Renal pelvis (tissue), 12 donors: ENCODE data around the gene SPON1. TPM values are rescaled to one million over a fixed set of nuclear protein-coding genes. Genes with fewer than 3 reads are reported as not detected.
"Not testable (repeated sequence)": the region's sequence is repeated elsewhere in the genome, so short reads cannot be mapped to it uniquely, and the experiment has no call there.

ENCODE experiments used
- DNase-seq: peaks from one replicate; pipeline ENCODE4 v3.0.0-alpha.2; 2013
- long read RNA-seq, 16 experiments: transcript quantifications; one replicate each; lab custom pipeline, GENCODE V29; 2026
- polyA plus RNA-seq, 3 donors: library from polyadenylated mRNA; unstranded; fragments of 120-200 nt; gene quantifications; one replicate each; pipeline ENCODE4 v1.2.1, GENCODE V29; 2013; ENCODE audit not compliant: insufficient read length in 3 of 3

SPON1 gene
- polyA plus RNA-seq = 10 to 100 TPM; 57.4 to 71.8 (median 68.0) TPM
- long read RNA-seq, donor 1, full-length matches to known transcripts = 8 of 8 reads
- long read RNA-seq, donor 1, partial matches to known transcripts = 0 of 8 reads
- long read RNA-seq, donor 1, other reads (novel, unspliced or antisense) = 0 of 8 reads
- long read RNA-seq, donor 2, full-length matches to known transcripts = 12 of 12 reads
- long read RNA-seq, donor 2, partial matches to known transcripts = 0 of 12 reads
- long read RNA-seq, donor 2, other reads (novel, unspliced or antisense) = 0 of 12 reads
- long read RNA-seq, donor 3, full-length matches to known transcripts = 14 of 29 reads
- long read RNA-seq, donor 3, partial matches to known transcripts = 15 of 29 reads
- long read RNA-seq, donor 3, other reads (novel, unspliced or antisense) = 0 of 29 reads
- long read RNA-seq, donor 4, full-length matches to known transcripts = 8 of 23 reads
- long read RNA-seq, donor 4, partial matches to known transcripts = 15 of 23 reads
- long read RNA-seq, donor 4, other reads (novel, unspliced or antisense) = 0 of 23 reads
- long read RNA-seq, donor 5, full-length matches to known transcripts = 7 of 18 reads
- long read RNA-seq, donor 5, partial matches to known transcripts = 11 of 18 reads
- long read RNA-seq, donor 5, other reads (novel, unspliced or antisense) = 0 of 18 reads
- long read RNA-seq, donor 6, full-length matches to known transcripts = 9 of 9 reads
- long read RNA-seq, donor 6, partial matches to known transcripts = 0 of 9 reads
- long read RNA-seq, donor 6, other reads (novel, unspliced or antisense) = 0 of 9 reads
- long read RNA-seq, donor 7, full-length matches to known transcripts = 22 of 74 reads
- long read RNA-seq, donor 7, partial matches to known transcripts = 52 of 74 reads
- long read RNA-seq, donor 7, other reads (novel, unspliced or antisense) = 0 of 74 reads
- long read RNA-seq, donor 8, full-length matches to known transcripts = 4 of 4 reads
- long read RNA-seq, donor 8, partial matches to known transcripts = 0 of 4 reads
- long read RNA-seq, donor 8, other reads (novel, unspliced or antisense) = 0 of 4 reads
- long read RNA-seq, donor 9, full-length matches to known transcripts = 23 of 28 reads
- long read RNA-seq, donor 9, partial matches to known transcripts = 5 of 28 reads
- long read RNA-seq, donor 9, other reads (novel, unspliced or antisense) = 0 of 28 reads
- long read RNA-seq, donor 10, full-length matches to known transcripts = 4 of 68 reads
- long read RNA-seq, donor 10, partial matches to known transcripts = 64 of 68 reads
- long read RNA-seq, donor 10, other reads (novel, unspliced or antisense) = 0 of 68 reads
- long read RNA-seq, donor 11, full-length matches to known transcripts = 13 of 13 reads
- long read RNA-seq, donor 11, partial matches to known transcripts = 0 of 13 reads
- long read RNA-seq, donor 11, other reads (novel, unspliced or antisense) = 0 of 13 reads
- long read RNA-seq, donor 12, full-length matches to known transcripts = 15 of 73 reads
- long read RNA-seq, donor 12, partial matches to known transcripts = 58 of 73 reads
- long read RNA-seq, donor 12, other reads (novel, unspliced or antisense) = 0 of 73 reads
- long read RNA-seq, donor 13, full-length matches to known transcripts = 6 of 6 reads
- long read RNA-seq, donor 13, partial matches to known transcripts = 0 of 6 reads
- long read RNA-seq, donor 13, other reads (novel, unspliced or antisense) = 0 of 6 reads
- long read RNA-seq, donor 14 = 0 reads
- long read RNA-seq, donor 15, full-length matches to known transcripts = 10 of 10 reads
- long read RNA-seq, donor 15, partial matches to known transcripts = 0 of 10 reads
- long read RNA-seq, donor 15, other reads (novel, unspliced or antisense) = 0 of 10 reads
- long read RNA-seq, donor 16, full-length matches to known transcripts = 16 of 16 reads
- long read RNA-seq, donor 16, partial matches to known transcripts = 0 of 16 reads
- long read RNA-seq, donor 16, other reads (novel, unspliced or antisense) = 0 of 16 reads

GRCh38 chr11:13962562-13963168 is at the start of gene SPON1:
Gene SPON1 (plus strand): TSS chr11:13962723. CDS start chr11:13962905, 182 bp downstream.
- DNase-seq = peak; percentile 76

- no peak for DNase-seq
These were observed 45.3 kb upstream of the SPON1 start for GRCh38 chr11:13917264-13917663.

GRCh38 chr11:13917904-13918303 is 44.6 kb upstream of the SPON1 start:
- no peak for DNase-seq

GRCh38 chr11:13920756-13921155 is 41.8 kb upstream of the SPON1 start:
- DNase-seq = no peak

GRCh38 chr11:13921545-13921944 is 41.0 kb upstream of the SPON1 start:
- no peak for DNase-seq

- peak; percentile 37 for DNase-seq
These were observed 39.3 kb upstream of the SPON1 start for GRCh38 chr11:13923182-13923581.

- peak; percentile 35 for DNase-seq
These were observed 38.5 kb upstream of the SPON1 start for GRCh38 chr11:13923716-13924650.

- no peak for DNase-seq
These were observed 37.7 kb upstream of the SPON1 start for GRCh38 chr11:13924801-13925327.

- not testable (repeated sequence) for DNase-seq
These were observed 36.2 kb upstream of the SPON1 start for GRCh38 chr11:13926366-13926765.

GRCh38 chr11:13926981-13927380 is 35.5 kb upstream of the SPON1 start:
- no peak for DNase-seq

GRCh38 chr11:13927481-13927880 is 35.0 kb upstream of the SPON1 start:
- no peak for DNase-seq

- DNase-seq = peak; percentile 70
These were observed 33.8 kb upstream of the SPON1 start for GRCh38 chr11:13928566-13929251.

GRCh38 chr11:13929395-13929891 is 33.1 kb upstream of the SPON1 start:
- DNase-seq = no peak

GRCh38 chr11:13931356-13931755 is 31.2 kb upstream of the SPON1 start:
- no peak for DNase-seq

GRCh38 chr11:13937154-13937553 is 25.4 kb upstream of the SPON1 start:
- DNase-seq = not testable (repeated sequence)

- DNase-seq = not testable (repeated sequence)
These were observed 23.7 kb upstream of the SPON1 start for GRCh38 chr11:13938829-13939228.
